ENCODE measurements around the gene KIRREL3.
A peak's percentile ranks its signal among the peaks of the same experiment; 100 is the strongest.

The KIRREL3 gene

DNA sequence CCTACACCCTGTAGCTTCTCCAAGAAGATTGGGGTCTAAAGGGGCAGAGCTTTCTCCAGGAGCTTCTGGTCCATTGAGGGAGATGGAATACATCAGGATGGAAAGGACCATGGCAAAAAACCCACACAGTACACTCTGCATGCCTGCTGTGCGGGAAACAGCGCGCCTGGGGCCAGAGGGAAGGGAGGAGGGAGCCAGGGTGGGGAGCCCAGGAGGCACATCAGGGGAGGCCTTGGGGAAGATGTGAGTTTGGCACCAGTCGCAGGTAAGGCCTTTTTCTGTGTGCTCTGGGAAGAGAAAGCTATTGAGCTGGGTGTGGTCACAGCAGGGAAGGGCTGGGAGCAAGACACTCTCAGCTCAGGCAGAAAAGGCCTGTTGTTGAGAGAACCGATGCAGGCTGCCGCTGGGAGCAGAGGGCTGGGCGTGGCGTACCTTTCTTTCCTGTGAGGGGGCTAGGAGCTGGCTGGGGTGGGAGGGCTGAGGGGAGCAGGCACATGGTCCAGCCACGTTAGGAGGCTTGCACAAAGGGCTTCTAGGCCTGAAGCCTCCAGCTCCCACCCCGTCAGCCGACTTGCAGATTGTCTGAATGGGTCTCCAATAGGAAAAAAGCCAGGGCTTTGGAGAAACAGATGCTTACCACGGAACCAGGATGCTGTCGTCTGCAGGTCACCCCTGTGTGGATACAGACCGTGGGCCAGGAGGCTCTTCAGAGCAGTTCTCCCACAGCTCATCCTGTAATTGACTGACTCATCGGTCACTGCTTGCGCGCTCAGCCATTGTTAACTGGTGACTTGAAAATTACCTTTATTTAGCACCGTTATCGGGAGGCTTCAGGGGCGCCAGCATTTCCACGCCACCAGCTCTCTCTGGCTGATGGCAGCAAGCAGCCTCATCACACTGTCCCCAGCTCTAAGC lies 407.8 kb downstream of the KIRREL3 start:
- TF ChIP-seq, protein P1, sequence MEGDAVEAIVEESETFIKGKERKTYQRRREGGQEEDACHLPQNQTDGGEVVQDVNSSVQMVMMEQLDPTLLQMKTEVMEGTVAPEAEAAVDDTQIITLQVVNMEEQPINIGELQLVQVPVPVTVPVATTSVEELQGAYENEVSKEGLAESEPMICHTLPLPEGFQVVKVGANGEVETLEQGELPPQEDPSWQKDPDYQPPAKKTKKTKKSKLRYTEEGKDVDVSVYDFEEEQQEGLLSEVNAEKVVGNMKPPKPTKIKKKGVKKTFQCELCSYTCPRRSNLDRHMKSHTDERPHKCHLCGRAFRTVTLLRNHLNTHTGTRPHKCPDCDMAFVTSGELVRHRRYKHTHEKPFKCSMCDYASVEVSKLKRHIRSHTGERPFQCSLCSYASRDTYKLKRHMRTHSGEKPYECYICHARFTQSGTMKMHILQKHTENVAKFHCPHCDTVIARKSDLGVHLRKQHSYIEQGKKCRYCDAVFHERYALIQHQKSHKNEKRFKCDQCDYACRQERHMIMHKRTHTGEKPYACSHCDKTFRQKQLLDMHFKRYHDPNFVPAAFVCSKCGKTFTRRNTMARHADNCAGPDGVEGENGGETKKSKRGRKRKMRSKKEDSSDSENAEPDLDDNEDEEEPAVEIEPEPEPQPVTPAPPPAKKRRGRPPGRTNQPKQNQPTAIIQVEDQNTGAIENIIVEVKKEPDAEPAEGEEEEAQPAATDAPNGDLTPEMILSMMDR (conservative IDR thresholded peaks at IDR 0.05; ENCODE audit: low read length) = no peak
- H3K4me3 ChIP-seq (ENCODE audit: low read length) = no peak overlapping the region
- no peak for DNase-seq (ENCODE audit: low read depth)

DNA sequence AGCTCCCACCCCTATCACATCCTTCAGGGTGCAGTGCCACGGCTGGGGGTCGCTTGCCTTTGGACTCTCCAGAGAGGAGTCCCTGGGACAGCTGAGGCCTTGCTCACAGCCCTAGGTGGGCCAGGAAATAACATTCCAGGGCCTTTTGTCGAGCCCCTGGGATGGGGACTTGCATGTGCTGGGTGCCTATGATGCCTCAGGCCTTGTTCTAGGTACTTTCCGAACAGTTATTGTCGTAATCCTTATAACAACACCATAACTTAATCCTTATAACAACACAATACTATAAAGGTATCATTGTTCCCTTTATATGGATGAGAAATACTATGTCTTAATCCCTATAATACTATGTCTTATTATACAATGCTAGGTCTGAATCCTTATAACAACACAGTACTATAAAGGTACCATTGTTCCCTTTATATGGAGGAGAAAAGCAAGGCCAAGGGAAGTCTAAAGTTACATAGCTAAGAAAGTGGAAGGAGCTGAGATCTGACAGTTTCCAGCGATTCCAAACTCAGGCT lies 408.5 kb downstream of the KIRREL3 start:
- H3K4me3 ChIP-seq (ENCODE audit: low read length) = no peak overlapping the region
- TF ChIP-seq, protein P1 (conservative IDR thresholded peaks at IDR 0.05; ENCODE audit: low read length) = no peak
- no peak for DNase-seq (ENCODE audit: low read depth)

DNA sequence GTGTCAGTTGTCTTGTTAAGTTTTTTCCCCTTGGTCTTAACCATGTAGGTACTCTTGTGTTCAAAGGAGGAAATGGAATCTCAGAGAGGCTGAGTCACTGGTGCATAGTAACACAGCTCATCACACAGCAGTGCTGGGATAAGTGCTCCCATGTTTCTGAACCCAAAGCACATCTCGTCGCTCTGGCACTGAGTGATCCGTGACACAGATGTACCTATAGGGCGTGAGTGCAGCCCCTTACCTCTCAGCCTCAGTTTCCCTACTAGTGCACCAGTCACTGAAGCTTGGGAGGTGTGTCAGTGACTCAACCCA lies 411.1 kb downstream of the KIRREL3 start:
- no peak for DNase-seq (ENCODE audit: low read depth)
- TF ChIP-seq, protein P1 (conservative IDR thresholded peaks at IDR 0.05; ENCODE audit: low read length) = no peak

DNA sequence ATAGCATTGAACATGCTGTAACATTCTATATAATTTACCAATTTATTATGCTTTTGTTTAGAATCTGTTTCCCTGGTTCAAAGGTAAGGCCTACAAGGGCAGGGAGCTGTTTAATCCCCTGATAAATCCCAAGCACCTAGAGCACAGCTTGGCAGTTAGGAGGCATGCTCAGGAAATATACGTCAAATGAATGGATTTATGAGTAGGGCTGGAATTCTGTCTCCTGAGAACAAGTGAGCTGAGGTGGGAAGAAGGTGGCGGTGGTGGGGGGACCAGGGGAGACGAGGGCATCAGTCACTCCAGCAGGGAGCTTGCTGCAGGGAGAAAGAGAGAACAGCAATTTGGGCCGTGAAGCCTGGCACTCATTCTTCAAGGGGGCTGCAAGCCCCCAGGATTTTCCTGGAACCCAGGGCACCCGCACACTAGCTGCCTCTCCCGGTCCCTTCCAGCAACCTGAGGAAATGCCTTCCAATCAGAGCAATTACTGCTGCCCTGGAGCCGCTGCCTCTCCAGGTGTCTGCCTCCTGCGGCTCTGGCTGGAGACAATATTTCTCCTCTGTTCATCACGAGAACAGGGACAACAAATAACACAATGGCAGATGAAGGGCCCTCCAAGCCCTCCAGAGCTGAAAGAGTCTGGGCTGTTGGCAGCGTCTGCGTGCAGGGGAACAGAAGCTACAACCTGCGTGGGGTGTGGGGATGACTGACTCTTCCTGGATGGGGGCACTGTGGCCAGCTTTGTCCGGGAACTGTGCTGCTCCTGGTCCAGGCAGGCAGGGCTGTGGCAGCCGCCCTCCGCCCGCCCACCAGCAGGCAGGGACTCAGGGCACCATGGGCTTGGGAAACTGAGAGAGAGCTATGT lies 411.7 kb downstream of the KIRREL3 start:
- DNase-seq (ENCODE audit: low read depth) = no peak
- TF ChIP-seq, protein P1 (conservative IDR thresholded peaks at IDR 0.05; ENCODE audit: low read length) = no peak
- no peak overlapping the region for H3K4me3 ChIP-seq (ENCODE audit: low read length)

More for the DNA sequence above, 411.1 kb downstream of the KIRREL3 start:
- no peak overlapping the region for H3K4me3 ChIP-seq (ENCODE audit: low read length)

DNA sequence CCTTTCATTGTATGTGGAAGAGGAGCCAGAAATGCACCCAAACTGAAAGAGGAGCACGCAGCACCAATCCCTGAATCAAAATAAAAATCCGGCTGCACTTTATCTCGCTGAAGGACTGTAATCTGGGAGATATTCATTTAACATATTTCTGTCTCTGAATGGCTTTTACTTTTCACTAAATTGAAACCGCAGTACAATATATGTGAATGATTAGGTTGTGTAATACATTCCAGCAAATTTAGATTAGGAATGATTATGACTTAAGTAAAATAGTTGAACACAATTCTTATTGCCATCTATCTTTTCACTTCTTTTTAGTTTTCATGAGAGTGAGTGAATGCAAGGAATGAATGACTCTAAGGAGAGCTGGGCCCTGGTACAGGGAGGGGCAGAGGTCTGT lies 413.0 kb downstream of the KIRREL3 start:
- H3K4me3 ChIP-seq (ENCODE audit: low read length) = no peak overlapping the region
- TF ChIP-seq, protein P1 (conservative IDR thresholded peaks at IDR 0.05; ENCODE audit: low read length) = no peak
- DNase-seq (ENCODE audit: low read depth) = peak; percentile 17

DNA sequence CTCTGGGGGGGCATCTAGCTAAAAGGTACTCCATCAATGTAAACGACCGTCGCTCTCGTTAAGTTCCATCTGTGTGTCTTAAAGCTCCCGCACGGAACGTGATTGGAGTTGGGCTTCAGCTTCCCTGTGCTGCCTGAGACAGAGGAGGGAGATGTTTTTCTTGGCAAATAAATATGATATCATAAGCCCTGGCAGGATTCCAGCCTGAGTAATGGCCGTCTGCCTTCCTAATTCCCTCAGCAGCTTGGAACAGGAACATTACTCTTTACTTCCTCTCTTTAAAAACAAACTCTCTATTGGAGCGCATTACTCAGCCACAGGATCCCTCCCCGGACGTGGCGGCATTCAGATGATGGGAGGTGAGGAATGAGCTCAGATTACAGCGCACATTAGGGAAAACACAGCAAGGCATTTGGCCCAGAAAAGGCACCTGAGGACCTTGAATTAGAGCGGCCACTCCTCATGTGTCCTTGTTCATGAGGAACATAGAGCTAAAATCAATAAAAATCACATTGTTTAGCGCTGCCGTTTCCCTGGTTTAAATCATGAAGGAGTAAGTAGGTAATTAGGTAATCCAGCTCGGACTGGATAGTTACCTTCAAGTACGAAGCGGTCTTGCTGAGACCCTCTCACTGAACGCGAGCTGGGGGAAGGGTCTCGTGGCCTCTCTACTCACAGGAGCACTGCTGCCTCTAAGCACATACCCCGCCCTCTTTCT lies 414.6 kb downstream of the KIRREL3 start:
- peak; percentile 91 for DNase-seq (ENCODE audit: low read depth)
- TF ChIP-seq, protein P1 (conservative IDR thresholded peaks at IDR 0.05; ENCODE audit: low read length) = no peak
- peak overlapping the region; percentile 39 for H3K4me3 ChIP-seq (ENCODE audit: low read length)

Data from AG10803 (cell line).